K562 (cell line): ENCODE data around the gene ANTKMT. TPM values are rescaled to one million over a fixed set of nuclear protein-coding genes. Genes with fewer than 3 reads are reported as not detected.

Experiments
- ATAC-seq: fragments of 200-7000 bp; cut with Tn5 transposase; 3 replicates; pipeline ENCODE4 v1.9.1; 2020; ENCODE audit warnings: moderate library complexity
- BruUV-seq: library from RNA; stranded (reverse); fragments of 400-500 nt; replicated peaks from 2 replicates; lab custom pipeline; 2021; lab: Mats Ljungman, UMichigan
- CTCF ChIA-PET: fragments of 300-600 bp; formaldehyde crosslinking; extraction: SDS; loops from one replicate; lab custom pipeline; 2021; ENCODE audit warnings: low intra/inter-chr PET ratio; lab: Yijun Ruan, JAX
- POLR2A ChIA-PET: fragments of 300-600, 350-650 bp; sonication (Branson Sonifier 250); formaldehyde crosslinking; extraction: SDS; loops from one replicate; lab custom pipeline; 2021; ENCODE audit warnings: antibody characterized with exemption, inconsistent platforms; lab: Yijun Ruan, JAX
- DNase-seq, 4 experiments: peaks; one replicate each; pipeline versions ENCODE4 v3.0.0 to v3.0.0-alpha.2; 2011 to 2018; ENCODE audit warnings: low spot score in 3 of 4, mixed read lengths in 3 of 4; ENCODE audit errors: extremely low read depth in 1 of 4
- FAIRE-seq: peaks from 2 replicates; lab custom pipeline; 2011; peaks lifted over from hg19 to GRCh38; lab: Jason Lieb, UNC
- H2AFZ ChIP-seq: 2 replicates; pipeline ENCODE4 v1.6.0; 2011; ENCODE audit warnings: low read depth, low read length, control low read depth, inconsistent platforms
- H3K27ac ChIP-seq: fragments of 200-600 bp; 3 replicates; pipeline ENCODE4 v1.8.0; 2011; ENCODE audit warnings: low read depth, mild to moderate bottlenecking, control low read depth, inconsistent platforms, low read length, moderate library complexity, mixed read lengths; ENCODE audit errors: extremely low read depth
- H3K27me3 ChIP-seq, 2 experiments: fragments of 300-600 bp in 1 of 2; 2 replicates in 1 of 2; 3 replicates in 1 of 2; pipeline versions ENCODE4 v1.6.0 to v1.8.0; 2011; ENCODE audit warnings: inconsistent platforms in 2 of 2, low read length in 2 of 2, mild to moderate bottlenecking in 1 of 2, mixed read lengths in 1 of 2, moderate library complexity in 1 of 2; ENCODE audit not compliant: control insufficient read depth in 2 of 2, insufficient read depth in 2 of 2
- H3K36me3 ChIP-seq: fragments of 300-600 bp; 3 replicates; pipeline ENCODE4 v1.8.0; 2011; ENCODE audit warnings: mild to moderate bottlenecking, low read length, inconsistent platforms; ENCODE audit not compliant: control insufficient read depth, insufficient read depth
- H3K4me1 ChIP-seq, 2 experiments: fragments of 200-600 bp in 1 of 2; replicated peaks in 1 of 2; 2 replicates in 1 of 2; 3 replicates in 1 of 2; pipeline versions ENCODE4 v1.5.1 to v1.8.0; 2011; ENCODE audit warnings: inconsistent platforms in 2 of 2, low read length in 2 of 2, mild to moderate bottlenecking in 1 of 2, mixed read lengths in 1 of 2, moderate library complexity in 1 of 2; ENCODE audit not compliant: control insufficient read depth in 2 of 2, insufficient read depth in 2 of 2
- H3K4me2 ChIP-seq: 2 replicates; pipeline ENCODE4 v1.6.1; 2011; ENCODE audit warnings: low read length, control low read depth, inconsistent platforms, mixed read lengths; ENCODE audit not compliant: insufficient read depth
- H3K4me3 ChIP-seq: fragments of 200-600 bp; sonication (generic), shearing (Covaris generic); 2 replicates; pipeline ENCODE4 v1.5.1; 2016; ENCODE audit warnings: control low read depth, inconsistent platforms
- H3K79me2 ChIP-seq: fragments of 200-600 bp; 3 replicates; pipeline ENCODE4 v1.8.0; 2011; ENCODE audit warnings: low read length, inconsistent platforms; ENCODE audit not compliant: control insufficient read depth, insufficient read depth
- H3K9ac ChIP-seq, 2 experiments: 2 replicates each; pipeline versions ENCODE4 v1.6.0 to v1.6.1; 2011; ENCODE audit warnings: low read depth in 2 of 2, low read length in 2 of 2, control low read depth in 1 of 2, inconsistent platforms in 1 of 2, mild to moderate bottlenecking in 1 of 2, mixed read lengths in 1 of 2; ENCODE audit not compliant: insufficient read depth in 1 of 2
- H3K9me1 ChIP-seq: one replicate; pipeline ENCODE4 v1.6.0; 2011; ENCODE audit warnings: inconsistent platforms, mild to moderate bottlenecking, low read length, moderate library complexity; ENCODE audit not compliant: control insufficient read depth, insufficient read depth
- H3K9me3 ChIP-seq: replicated peaks from 2 replicates; pipeline ENCODE4 v1.5.1; 2011; ENCODE audit warnings: low read depth, low read length, inconsistent platforms; ENCODE audit not compliant: control insufficient read depth, insufficient read depth
- H4K20me1 ChIP-seq: replicated peaks from 2 replicates; pipeline ENCODE4 v1.6.1; 2011; ENCODE audit warnings: low read length, inconsistent platforms, mixed read lengths; ENCODE audit not compliant: control insufficient read depth, insufficient read depth
- E2F1 ChIP-seq: sonication (generic); formaldehyde crosslinking; IDR thresholded peaks from 2 replicates; pipeline ENCODE4 v1.8.1; 2023; ENCODE audit warnings: mild to moderate bottlenecking, missing genetic modification reagents, moderate library complexity
- MEF2A ChIP-seq: IDR thresholded peaks from 2 replicates; pipeline ENCODE4 v1.6.1; 2011; ENCODE audit warnings: low read depth, mild to moderate bottlenecking, low read length, moderate library complexity; ENCODE audit not compliant: control insufficient read depth
- POLR2G ChIP-seq: fragments of 200-400 bp; formaldehyde crosslinking; IDR thresholded peaks from 2 replicates; pipeline ENCODE4 v1.6.1; 2017; ENCODE audit warnings: low read depth, mild to moderate bottlenecking, antibody characterized with exemption, low read length, moderate library complexity
- TFAP4 ChIP-seq: sonication (generic); formaldehyde crosslinking; IDR thresholded peaks from 2 replicates; pipeline ENCODE4 v1.8.0; 2022; ENCODE audit warnings: missing genetic modification reagents, mild to moderate bottlenecking, moderate library complexity, borderline replicate concordance
- THAP7 ChIP-seq: fragments of 250-450 bp; sonication (Bioruptor Pico); IDR thresholded peaks from 2 replicates; pipeline ENCODE4 v1.5.0; 2021
- THRB ChIP-seq: fragments of 450-650 bp; formaldehyde crosslinking; conservative IDR thresholded peaks from 2 replicates; pipeline ENCODE4 v1.4.0; 2022; ENCODE audit warnings: mild to moderate bottlenecking, missing genetic modification characterization
- TOE1 ChIP-seq, 2 experiments: fragments of 450-650 bp in 1 of 2; sonication (generic) in 1 of 2; formaldehyde crosslinking in 1 of 2; IDR thresholded peaks; 2 replicates each; pipeline versions ENCODE4 v1.7.1 to v1.8.0; 2016 to 2022; ENCODE audit warnings: borderline replicate concordance in 2 of 2, mild to moderate bottlenecking in 2 of 2, antibody characterized with exemption in 1 of 2, inconsistent platforms in 1 of 2, low read depth in 1 of 2, missing genetic modification reagents in 1 of 2, moderate library complexity in 1 of 2
- ZNF224 ChIP-seq: sonication (generic); formaldehyde crosslinking; IDR thresholded peaks from 2 replicates; pipeline ENCODE4 v1.8.0; 2022; ENCODE audit warnings: mild to moderate bottlenecking, missing genetic modification reagents
- ZNF778 ChIP-seq: fragments of 450-650 bp; formaldehyde crosslinking; IDR thresholded peaks from 2 replicates; pipeline ENCODE4 v1.4.0; 2020; ENCODE audit warnings: mild to moderate bottlenecking, moderate library complexity
- WGBS: fragments of 100-300 bp; shearing (Covaris generic); methylation state at CpG from one replicate; pipeline ENCODE4 v1.1.6; 2016; ENCODE audit warnings: low coverage, mixed read lengths; ENCODE audit not compliant: insufficient coverage; ENCODE audit errors: missing lambda C conversion rate; 5-methylcytosine and 5-hydroxymethylcytosine counted together
- in situ Hi-C: fragments of 300-500 bp; cut with MboI; formaldehyde crosslinking; loops from 4 replicates; pipeline ENCODE4 v1.15.0; 2018; ENCODE audit warnings: inconsistent platforms, mixed read lengths
- intact Hi-C: fragments of 100-400 bp; cut with micrococcal nuclease; formaldehyde crosslinking; loops from 2 replicates; pipeline ENCODE4 v1.14.2; 2022
- polyA plus RNA-seq, 8 experiments: library from polyadenylated mRNA; depleted of rRNA in 4 of 8; stranded (reverse) in 5 of 8; unstranded in 3 of 8; fragments of >200 nt; fragmentation: Nextera tagmentation in 2 of 8; fragmentation: Illumina TruSeq in 1 of 8; extraction: Ambion mirVana in 2 of 8; extraction: Trizol in 1 of 8; gene quantifications; 2 replicates each; pipeline versions ENCODE4 v1.2.1 to v1.2.3, GENCODE V29; 2011 to 2014; ENCODE audit warnings: inconsistent platforms in 1 of 8, missing spikeins in 1 of 8
- total RNA-seq, 7 experiments: library from RNA; depleted of rRNA in 6 of 7; stranded (reverse); fragments of >200 nt in 6 of 7; fragmentation: Illumina TruSeq in 2 of 7; extraction: Trizol in 2 of 7; gene quantifications; 2 replicates each; pipeline versions ENCODE4 v1.2.1 to v1.2.3, GENCODE V29; 2011 to 2021; ENCODE audit warnings: low replicate concordance in 1 of 7

The ANTKMT gene
- total and polyA plus RNA-seq, 9 of the 15 experiments (the other 6 are each of a cell fraction or from before 2014, with no cell fraction given), result 0.58 to 217 (median 19.1) TPM

GRCh38 chr16:693364-693763, 27.6 kb upstream of the ANTKMT start:
- FAIRE-seq (no peak), ATAC-seq (no peak), DNase-seq (peak in 1 of 4 experiments; percentile 9)
- CTCF ChIA-PET, result no interaction called here
- WGBS, result 63% methylated on average over 14 of the region's 22 CpGs
- H2AFZ ChIP-seq, result no peak overlapping the region
- in situ Hi-C loops, result no loop called here
- H3K9ac ChIP-seq, result peak overlapping the region in 1 of 2 experiments; percentile 45; a peak in 1 of 4 replicates
- no TSS peak for BruUV-seq
- H3K4me2 ChIP-seq, result no peak overlapping the region
- H3K4me3 ChIP-seq, result no peak overlapping the region
- H3K9me1 ChIP-seq, result peaks cover 5% of the 10 kb centered on the region
- H3K4me1 ChIP-seq, result peaks cover 12 to 71% of the 10 kb centered on the region in 2 experiments
- POLR2A ChIA-PET, result no interaction called here
- intact Hi-C loops, result no loop called here
- no peak for TF ChIP-seq ZNF778 (CRISPR knock-in tag)
- TF ChIP-seq POLR2G, result peak; percentile 14; the same call in 1 of the 2 replicates
- no peak for TF ChIP-seq E2F1 (CRISPR knock-in tag)
- TF ChIP-seq ZNF224, result no peak
- no peak for TF ChIP-seq THRB (CRISPR knock-in tag)
- peak; percentile 32; the same call in 1 of the 2 replicates for TF ChIP-seq TFAP4
- no peak for TF ChIP-seq THAP7 (CRISPR knock-in tag)
- TF ChIP-seq MEF2A, result no peak
- no peak for TF ChIP-seq TOE1 (IDR thresholded peaks at IDR 0.05; ENCODE audit: borderline replicate concordance)
- TF ChIP-seq TOE1 (CRISPR knock-in tag; IDR thresholded peaks at IDR 0.05; ENCODE audit: borderline replicate concordance, low read depth), result no peak
- peaks cover 7% of the 10 kb centered on the region; the same call in 2 of the 3 replicates for H3K36me3 ChIP-seq
- H3K9me3 ChIP-seq, result no peaks in the 10 kb centered on the region
- H3K79me2 ChIP-seq, result peaks cover 17% of the 10 kb centered on the region; the same call in 2 of the 3 replicates
- peaks cover 2 to 6% of the 10 kb centered on the region in 2 experiments; a peak in 2 of 5 replicates for H3K27me3 ChIP-seq
- H4K20me1 ChIP-seq, result no peaks in the 10 kb centered on the region
- H3K27ac ChIP-seq, result no peak overlapping the region
